GDM1 (cell line): ENCODE measurements around the gene MUC20.
"Not testable (repeated sequence)": the region's sequence is repeated elsewhere in the genome, so short reads cannot be mapped to it uniquely, and the experiment has no call there.

Experiments used
- DNase-seq: peaks from one replicate; lab custom pipeline; 2025; lab: John Stamatoyannopoulos, UW

The MUC20 gene

DNA sequence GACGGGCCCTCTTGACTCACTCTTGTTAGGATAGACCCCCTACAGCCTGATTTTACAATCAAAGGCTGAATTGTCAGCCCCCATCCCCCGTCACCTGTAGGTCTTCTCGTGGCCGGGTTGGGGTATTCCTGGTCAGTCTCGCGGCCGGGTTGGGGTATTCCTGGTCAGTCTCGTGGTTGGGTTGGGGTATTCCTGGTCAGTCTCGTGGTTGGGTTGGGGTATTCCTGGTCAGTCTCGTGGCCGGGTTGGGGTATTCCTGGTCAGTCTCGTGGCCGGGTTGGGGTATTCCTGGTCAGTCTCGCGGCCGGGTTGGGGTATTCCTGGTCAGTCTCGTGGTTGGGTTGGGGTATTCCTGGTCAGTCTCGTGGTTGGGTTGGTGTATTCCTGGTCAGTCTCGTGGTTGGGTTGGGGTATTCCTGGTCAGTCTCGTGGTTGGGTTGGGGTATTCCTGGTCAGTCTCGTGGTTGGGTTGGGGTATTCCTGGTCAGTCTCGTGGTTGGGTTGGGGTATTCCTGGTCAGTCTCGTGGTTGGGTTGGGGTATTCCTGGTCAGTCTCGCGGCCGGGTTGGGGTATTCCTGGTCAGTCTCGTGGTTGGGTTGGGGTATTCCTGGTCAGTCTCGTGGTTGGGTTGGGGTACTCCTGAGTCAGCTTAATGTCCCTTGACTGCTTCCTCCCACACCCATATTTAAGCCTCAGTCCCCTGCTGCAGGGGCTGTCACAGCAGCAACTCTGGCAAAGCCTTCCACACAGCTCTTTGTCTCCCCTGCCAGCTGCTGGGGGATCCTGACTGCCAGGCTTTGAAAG lies 50.3 kb downstream of the MUC20 start:
- DNase-seq = not testable (repeated sequence)

DNA sequence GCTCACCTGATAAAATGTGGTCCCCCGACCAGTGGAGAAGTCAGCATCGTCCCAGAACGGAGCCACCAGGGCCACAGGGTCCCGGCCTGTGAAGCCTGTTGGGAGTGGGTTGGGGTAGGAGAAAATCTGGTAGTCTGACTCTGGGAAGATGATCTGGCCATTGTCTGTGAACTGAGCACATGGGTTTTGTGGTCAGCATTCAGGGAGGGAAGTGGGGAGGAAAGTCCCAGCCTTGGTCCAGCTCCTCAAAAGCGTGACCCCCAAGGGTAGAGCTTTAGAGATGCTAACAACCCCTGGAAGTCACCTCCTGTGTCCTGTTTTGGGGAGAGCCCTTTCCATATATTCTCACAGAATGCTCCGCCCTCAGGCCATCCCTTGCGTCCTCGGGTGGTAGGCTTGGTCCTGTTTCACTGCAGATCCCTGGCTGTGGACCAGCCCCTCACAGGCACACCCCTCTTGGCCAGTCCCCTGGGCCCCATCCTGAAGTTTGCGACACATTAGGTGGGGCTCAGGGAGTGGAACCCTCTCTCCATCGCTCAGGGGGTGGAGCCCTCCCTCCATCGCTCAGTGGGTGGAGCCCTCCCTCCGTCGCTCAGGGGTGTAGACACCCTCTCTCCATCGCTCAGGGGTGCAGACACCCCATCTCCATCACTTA lies 51.0 kb downstream of the MUC20 start:
- no peak for DNase-seq

DNA sequence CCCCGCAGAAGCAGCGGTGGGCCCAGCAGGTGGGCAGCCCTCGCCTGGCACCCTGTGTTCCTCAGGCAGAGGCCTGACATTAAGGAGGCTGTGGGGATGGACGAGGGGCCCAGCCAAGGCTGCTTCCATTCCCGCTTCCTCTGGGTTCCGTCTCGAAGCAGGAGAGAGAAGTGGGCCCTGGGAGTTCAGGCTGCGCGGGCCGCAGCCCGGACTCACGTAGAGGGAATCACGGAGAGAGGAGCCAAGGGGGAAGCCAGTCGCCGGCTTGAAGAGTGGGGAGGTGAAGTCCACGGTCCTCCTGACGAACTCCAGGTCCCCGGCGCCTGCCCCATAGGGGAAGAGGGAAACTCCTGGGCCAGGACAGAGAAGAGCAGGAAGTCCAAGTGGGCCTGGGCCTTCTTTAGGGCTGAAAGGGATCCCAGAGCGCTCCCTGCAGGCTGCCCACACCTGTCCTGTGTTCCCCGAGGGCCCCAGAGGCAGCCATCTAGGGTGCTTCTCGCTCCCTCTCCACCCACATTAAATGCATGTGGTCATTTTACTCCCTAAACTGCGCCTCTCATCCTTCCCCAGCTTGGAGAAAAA lies 53.3 kb downstream of the MUC20 start:
- DNase-seq = no peak

DNA sequence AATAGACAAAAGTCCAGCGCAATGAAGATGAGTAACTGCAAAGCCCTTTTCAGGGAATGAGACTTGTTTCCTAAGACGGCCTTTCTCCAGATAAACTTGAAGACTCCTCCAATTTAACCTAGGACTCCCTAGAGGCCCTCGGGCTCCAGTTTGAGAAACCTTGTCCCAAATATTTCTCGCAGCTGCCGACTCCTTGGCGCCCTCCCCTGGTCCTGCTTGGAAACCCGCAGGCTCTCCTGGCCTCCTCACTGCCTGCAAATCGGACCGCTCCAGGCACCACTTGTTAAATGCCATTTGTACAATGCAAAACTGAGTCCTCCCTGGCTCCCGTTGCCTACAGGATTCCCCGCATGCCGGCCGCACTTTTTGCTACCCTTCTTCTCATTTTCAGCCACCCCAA lies 54.1 kb downstream of the MUC20 start:
- no peak for DNase-seq

DNA sequence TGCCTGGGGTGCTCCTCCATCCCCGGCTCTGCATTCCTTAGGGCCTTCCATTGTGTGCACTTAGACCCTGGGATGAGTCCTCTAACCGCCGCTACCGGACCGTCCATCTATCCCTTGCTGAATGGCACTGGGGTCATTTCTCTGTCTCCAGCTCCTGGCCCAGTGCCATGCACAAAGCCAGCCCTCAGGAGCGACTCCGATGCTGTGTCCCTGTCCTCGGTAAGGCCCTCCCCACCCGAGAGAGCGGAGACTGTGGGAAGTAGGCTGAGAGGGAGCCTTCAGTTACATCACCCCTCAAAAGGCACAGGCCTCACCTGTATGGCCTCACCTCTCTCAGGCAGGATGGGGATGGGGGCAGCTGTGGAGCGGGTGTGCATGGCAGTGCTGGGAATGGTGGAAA lies 57.2 kb downstream of the MUC20 start:
- no peak for DNase-seq

DNA sequence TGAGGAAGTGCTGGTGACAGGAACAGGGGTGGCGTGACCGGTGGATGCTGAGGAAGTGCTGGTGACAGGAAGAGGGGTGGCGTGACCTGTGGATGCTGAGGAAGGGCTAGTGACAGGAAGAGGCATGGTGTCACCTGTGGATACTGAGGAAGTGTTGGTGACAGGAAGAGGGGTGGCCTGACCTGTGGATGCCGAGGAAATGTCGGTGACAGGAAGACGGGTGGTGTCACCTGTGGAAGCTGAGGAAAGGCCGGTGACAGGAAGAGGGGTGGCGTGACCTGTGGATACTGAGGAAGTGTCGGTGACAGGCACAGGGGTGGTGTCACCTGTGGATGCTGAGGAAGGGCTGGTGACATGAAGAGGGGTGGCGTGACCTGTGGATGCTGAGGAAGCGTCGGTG lies 60.5 kb downstream of the MUC20 start:
- DNase-seq = not testable (repeated sequence)
